Cardiac muscle cell (in vitro differentiated cells and primary cell): ENCODE results near the gene MAST4. TPM values are rescaled to one million over a fixed set of nuclear protein-coding genes. Genes with fewer than 3 reads are reported as not detected.

Experiments used
- DNase-seq, 2 donors: peaks; one replicate each; pipeline versions ENCODE4 v3.0.0 to v3.0.0-alpha.2; 2010 to 2017; ENCODE audit warnings: low read depth in 1 of 2, low spot score in 1 of 2
- H3K27ac ChIP-seq: fragments of 200-600 bp; sonication (generic); 2 replicates; pipeline ENCODE4 v1.5.1; 2016
- H3K27me3 ChIP-seq: fragments of 200-600 bp; sonication (generic); 2 replicates; pipeline ENCODE4 v1.6.0; 2016; ENCODE audit warnings: control low read depth
- H3K36me3 ChIP-seq: fragments of 200-600 bp; sonication (generic); 2 replicates; pipeline ENCODE4 v1.5.1; 2016; ENCODE audit warnings: control low read depth
- H3K4me1 ChIP-seq: fragments of 200-600 bp; sonication (generic); 2 replicates; pipeline ENCODE4 v1.8.1; 2017; ENCODE audit warnings: low read depth, mild to moderate bottlenecking, mixed run types
- H3K4me3 ChIP-seq: fragments of 200-600 bp; sonication (generic); 2 replicates; pipeline ENCODE4 v1.5.1; 2016; ENCODE audit warnings: mild to moderate bottlenecking
- H3K9me3 ChIP-seq: fragments of 200-600 bp; sonication (generic); 2 replicates; pipeline ENCODE4 v1.5.1; 2017; ENCODE audit warnings: low read depth, mild to moderate bottlenecking, control low read depth
- CTCF ChIP-seq: IDR thresholded peaks from 2 replicates; pipeline ENCODE4 v1.5.1; 2012; ENCODE audit warnings: low read depth, mild to moderate bottlenecking, low read length
- polyA plus RNA-seq: library from polyadenylated mRNA; unstranded; fragments of >200 nt; fragmentation: Nextera tagmentation; extraction: Ambion mirVana; gene quantifications from 2 replicates; pipeline ENCODE4 v1.2.1, GENCODE V29; 2016
- total RNA-seq: library from RNA; depleted of rRNA; stranded (reverse); fragments of >200 nt; gene quantifications from 2 replicates; pipeline ENCODE4 v1.2.3, GENCODE V29; 2016

Gene MAST4
- total and polyA plus RNA-seq, 2 experiments from 2014 or later, result 33.1 to 58.0 TPM

- H3K4me1 ChIP-seq, result peaks cover 46% of the 10 kb centered on the region
- DNase-seq, result no peak
- H3K36me3 ChIP-seq, result no peaks in the 10 kb centered on the region
- H3K4me3 ChIP-seq, result no peak overlapping the region
- TF ChIP-seq CTCF, result no peak
- peak overlapping the region; percentile 43 for H3K27ac ChIP-seq
- no peaks in the 10 kb centered on the region for H3K27me3 ChIP-seq
- no peaks in the 10 kb centered on the region for H3K9me3 ChIP-seq
Observed at GRCh38 chr5:67047616-67048015, 451.4 kb downstream of the MAST4 start.

- peaks cover 34% of the 10 kb centered on the region for H3K4me1 ChIP-seq
- H3K4me3 ChIP-seq, result no peak overlapping the region
- H3K36me3 ChIP-seq, result no peaks in the 10 kb centered on the region
- no peak for DNase-seq
- TF ChIP-seq CTCF, result no peak
- H3K27ac ChIP-seq, result no peak overlapping the region
- no peaks in the 10 kb centered on the region for H3K27me3 ChIP-seq
- no peaks in the 10 kb centered on the region for H3K9me3 ChIP-seq
Observed at GRCh38 chr5:67050125-67050524, 453.9 kb downstream of the MAST4 start.

- Histone ChIP-seq H3K27ac (no peak overlapping the region), H3K4me1 (peaks cover 33% of the 10 kb centered on the region), H3K36me3 (no peaks in the 10 kb centered on the region), H3K27me3 (no peaks in the 10 kb centered on the region), H3K9me3 (no peaks in the 10 kb centered on the region), H3K4me3 (no peak overlapping the region)
- TF ChIP-seq CTCF, result no peak
- DNase-seq, result no peak
Observed at GRCh38 chr5:67050635-67051034, 454.4 kb downstream of the MAST4 start.

- no peak for TF ChIP-seq CTCF
- Histone ChIP-seq H3K36me3 (no peaks in the 10 kb centered on the region), H3K27me3 (no peaks in the 10 kb centered on the region), H3K4me1 (peaks cover 27% of the 10 kb centered on the region), H3K4me3 (no peak overlapping the region), H3K27ac (no peak overlapping the region), H3K9me3 (no peaks in the 10 kb centered on the region)
- no peak for DNase-seq
Observed at GRCh38 chr5:67051164-67051563, 455.0 kb downstream of the MAST4 start.

- Histone ChIP-seq H3K36me3 (no peaks in the 10 kb centered on the region), H3K27me3 (no peaks in the 10 kb centered on the region), H3K4me3 (no peak overlapping the region), H3K27ac (no peak overlapping the region), H3K9me3 (no peaks in the 10 kb centered on the region), H3K4me1 (peaks cover 21% of the 10 kb centered on the region)
- no peak for DNase-seq
- TF ChIP-seq CTCF, result no peak
Observed at GRCh38 chr5:67052034-67052433, 455.8 kb downstream of the MAST4 start.

GRCh38 chr5:67053229-67053628, 457.0 kb downstream of the MAST4 start:
- Histone ChIP-seq H3K36me3 (no peaks in the 10 kb centered on the region), H3K9me3 (no peaks in the 10 kb centered on the region), H3K4me1 (peaks cover 22% of the 10 kb centered on the region), H3K27ac (no peak overlapping the region), H3K4me3 (no peak overlapping the region), H3K27me3 (no peaks in the 10 kb centered on the region)
- peak in 1 of 2 donors; percentile 26 for DNase-seq
- no peak for TF ChIP-seq CTCF
